Transverse colon (tissue), 3 donors: ENCODE measurements around the gene DLL1.

ENCODE experiments used
- EP300 ChIP-seq: sonication (generic); formaldehyde crosslinking; IDR thresholded peaks from one replicate; pipeline ENCODE4 v1.6.1; 2017; ENCODE audit warnings: antibody characterized with exemption, low read depth
- POLR2A ChIP-seq: fragments of 450-650 bp; IDR thresholded peaks from one replicate; pipeline ENCODE4 v1.6.1; 2016; ENCODE audit warnings: antibody characterized with exemption, mild to moderate bottlenecking, moderate library complexity
- TF ChIP-seq, protein P1 (sequence below), 5 experiments: fragments of 200-600 bp in 3 of 5; fragments of 450-650 bp in 2 of 5; sonication (generic) in 3 of 5; IDR thresholded peaks; 1 replicate in 2 of 5; 2 replicates in 3 of 5; pipeline ENCODE4 v1.5.1; 2016 to 2017; ENCODE audit warnings: antibody characterized with exemption in 5 of 5, inconsistent platforms in 3 of 5, mild to moderate bottlenecking in 2 of 5, moderate library complexity in 1 of 5

DNA sequence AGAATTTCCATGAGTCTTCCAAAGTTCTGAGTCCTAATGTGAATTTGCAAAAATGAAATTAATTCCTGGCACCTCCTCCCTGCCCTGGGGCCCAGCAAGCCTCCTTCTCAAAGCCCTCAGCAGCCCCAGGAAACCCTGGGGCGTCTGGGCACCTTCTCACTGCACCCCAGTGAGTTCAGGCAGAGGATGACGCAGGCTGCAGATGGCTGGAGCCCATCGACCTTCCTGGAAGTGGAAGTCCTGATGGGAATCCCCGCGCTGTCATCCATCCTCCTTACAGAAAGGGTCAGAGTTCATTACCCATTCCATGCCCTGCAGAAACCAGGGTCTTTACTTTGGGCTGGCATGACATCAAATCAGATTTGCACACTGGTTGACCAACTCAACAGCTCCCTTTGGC is 31.6 kb downstream of the DLL1 start:
- TF ChIP-seq, protein P1, sequence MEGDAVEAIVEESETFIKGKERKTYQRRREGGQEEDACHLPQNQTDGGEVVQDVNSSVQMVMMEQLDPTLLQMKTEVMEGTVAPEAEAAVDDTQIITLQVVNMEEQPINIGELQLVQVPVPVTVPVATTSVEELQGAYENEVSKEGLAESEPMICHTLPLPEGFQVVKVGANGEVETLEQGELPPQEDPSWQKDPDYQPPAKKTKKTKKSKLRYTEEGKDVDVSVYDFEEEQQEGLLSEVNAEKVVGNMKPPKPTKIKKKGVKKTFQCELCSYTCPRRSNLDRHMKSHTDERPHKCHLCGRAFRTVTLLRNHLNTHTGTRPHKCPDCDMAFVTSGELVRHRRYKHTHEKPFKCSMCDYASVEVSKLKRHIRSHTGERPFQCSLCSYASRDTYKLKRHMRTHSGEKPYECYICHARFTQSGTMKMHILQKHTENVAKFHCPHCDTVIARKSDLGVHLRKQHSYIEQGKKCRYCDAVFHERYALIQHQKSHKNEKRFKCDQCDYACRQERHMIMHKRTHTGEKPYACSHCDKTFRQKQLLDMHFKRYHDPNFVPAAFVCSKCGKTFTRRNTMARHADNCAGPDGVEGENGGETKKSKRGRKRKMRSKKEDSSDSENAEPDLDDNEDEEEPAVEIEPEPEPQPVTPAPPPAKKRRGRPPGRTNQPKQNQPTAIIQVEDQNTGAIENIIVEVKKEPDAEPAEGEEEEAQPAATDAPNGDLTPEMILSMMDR (IDR thresholded peaks at IDR 0.05), result no peak
- no peak for TF ChIP-seq EP300
- no peak for TF ChIP-seq POLR2A
